GM12892 (cell line): ENCODE data around the gene SPRR1A.

Experiments
- POLR2AphosphoS5 ChIP-seq: IDR thresholded peaks from 2 replicates; pipeline ENCODE4 v1.6.1; 2011; ENCODE audit warnings: low read depth, low read length, control low read depth
- TAF1 ChIP-seq: IDR thresholded peaks from 2 replicates; pipeline ENCODE4 v1.6.1; 2011; ENCODE audit warnings: low read depth, mild to moderate bottlenecking, control low read depth, low read length, borderline replicate concordance

DNA sequence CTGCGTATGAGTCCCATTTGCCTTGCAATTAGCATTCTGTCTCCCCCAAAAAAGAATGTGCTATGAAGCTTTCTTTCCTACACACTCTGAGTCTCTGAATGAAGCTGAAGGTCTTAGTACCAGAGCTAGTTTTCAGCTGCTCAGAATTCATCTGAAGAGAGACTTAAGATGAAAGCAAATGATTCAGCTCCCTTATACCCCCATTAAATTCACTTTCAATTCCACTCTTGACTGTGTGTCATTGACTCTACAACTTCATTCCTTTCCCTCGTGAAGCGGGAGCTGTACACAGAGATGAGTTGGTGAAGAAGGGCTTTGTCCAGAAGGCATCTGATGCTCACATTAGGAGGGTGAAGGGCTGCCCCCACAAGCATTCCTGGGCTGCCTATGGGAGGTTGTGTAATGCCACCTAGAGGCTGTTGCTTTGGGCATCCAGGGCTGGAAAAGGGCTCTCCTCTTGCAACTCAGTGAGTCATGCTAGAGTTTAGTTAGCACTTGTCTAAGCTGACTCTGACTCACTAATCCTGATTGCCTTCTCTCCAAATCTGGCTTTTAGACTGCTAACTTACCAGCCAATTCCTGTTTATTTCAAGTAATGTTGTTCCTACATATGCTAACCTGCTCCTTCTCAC, 48.9 kb downstream of the SPRR1A start:
- TF ChIP-seq POLR2AphosphoS5 = no peak
- no peak for TF ChIP-seq TAF1
